SH-SY5Y (cell line): Measurements from ENCODE around the gene RBCK1.

Source experiments
- GATA2 ChIP-seq: IDR thresholded peaks from 2 replicates; pipeline ENCODE4 v1.6.1; 2011; ENCODE audit warnings: mild to moderate bottlenecking, low read depth, low read length
- GATA3 ChIP-seq: IDR thresholded peaks from 2 replicates; pipeline ENCODE4 v1.6.1; 2011; ENCODE audit warnings: low read depth, mild to moderate bottlenecking, low read length, moderate library complexity

DNA sequence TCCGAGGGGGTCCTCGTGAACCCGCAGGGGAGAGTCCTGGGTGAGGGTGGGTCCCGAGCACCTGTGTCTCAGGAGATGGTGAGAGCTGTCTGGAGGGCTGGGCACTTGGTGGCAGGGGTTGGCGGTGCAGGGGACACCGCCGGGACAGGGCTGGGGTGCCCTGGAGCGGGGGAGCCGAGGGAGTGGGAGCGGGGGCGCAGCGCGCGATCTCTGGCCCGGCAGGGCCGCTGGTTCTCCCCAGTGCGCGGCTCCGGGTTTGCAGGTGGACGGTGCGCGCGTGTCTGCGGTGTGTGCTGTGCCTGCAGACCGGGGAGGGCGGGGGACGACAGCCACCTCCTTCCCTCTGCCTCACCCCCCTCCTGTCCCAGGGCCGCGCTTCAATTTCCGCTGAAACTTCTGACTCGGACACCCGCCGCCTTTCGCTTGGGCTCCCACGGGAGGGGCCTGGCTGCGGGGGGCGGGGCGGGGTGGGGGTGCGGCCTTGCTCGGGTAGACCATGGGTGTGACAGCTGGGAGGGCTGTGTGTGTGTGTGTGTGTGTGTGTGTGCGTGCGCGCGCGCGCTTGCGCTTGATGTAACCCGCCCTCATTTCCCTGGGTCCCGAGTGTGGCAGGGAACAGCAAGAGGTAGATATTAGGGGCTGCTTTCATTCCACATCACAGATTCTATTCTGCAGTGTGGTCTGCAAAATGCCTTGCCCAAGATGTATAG lies 26.4 kb upstream of the RBCK1 start:
- TF ChIP-seq GATA2 (no peak), GATA3 (no peak)
